ENCODE measurements around the gene FOXA1. TPM values are rescaled to one million over a fixed set of nuclear protein-coding genes. Genes with fewer than 3 reads are reported as not detected.

FOXA1 gene
- total and polyA plus RNA-seq, 2 of the 4 experiments (the other 2 are of a cell fraction): 0.18 to 0.31 TPM

GRCh38 chr14:37590428-37591139 lies 4.5 kb downstream of the FOXA1 start:
- no peak overlapping the region for H3K9ac ChIP-seq (ENCODE audit: low read depth, low read length)
- H2AFZ ChIP-seq (replicated peaks; ENCODE audit: low read length, poor library complexity): no peak overlapping the region
- H4K20me1 ChIP-seq (ENCODE audit: insufficient read depth, low read length): no peaks in the 10 kb centered on the region; the same call in 1 of the 2 replicates
- no peak overlapping the region for H2BK5ac ChIP-seq (ENCODE audit: low read depth, low read length, poor library complexity, severe bottlenecking)
- H3K79me1 ChIP-seq (ENCODE audit: low read depth in 1 of 2, low read length in 2 of 2): no peaks in the 10 kb centered on the region
- H4K91ac ChIP-seq (ENCODE audit: insufficient read depth, low read depth, low read length): no peak overlapping the region
- no peaks in the 10 kb centered on the region for H3K4me1 ChIP-seq (ENCODE audit: control insufficient read depth, insufficient read depth, low read length)
- H3K14ac ChIP-seq (replicated peaks; ENCODE audit: low read depth, low read length): no peak overlapping the region
- ChIA-PET POLR2A (ENCODE audit: unreplicated experiment) (no interaction called here), CTCF (interaction anchor here (0.5 kb wide), 1 partner anchor 207 kb away, joined by 3 read pairs; no protein-coding TSS in a partner anchor)
- H3K27ac ChIP-seq (ENCODE audit: insufficient read depth, low read length): no peak overlapping the region
- no peak overlapping the region for H3K18ac ChIP-seq (ENCODE audit: low read depth, low read length)
- DNase-seq (no peak), ATAC-seq (ENCODE audit: low read depth) (no peak)
- no peak overlapping the region for H2BK120ac ChIP-seq (ENCODE audit: low read depth, low read length)
- no peak overlapping the region for H3K56ac ChIP-seq (ENCODE audit: extremely low read depth, insufficient read depth, low read length)
- no peak overlapping the region for H3K4me3 ChIP-seq (ENCODE audit: insufficient read depth, low read depth, low read length)
- no peak overlapping the region for H3K23ac ChIP-seq (ENCODE audit: low read depth, low read length)
- H2AK5ac ChIP-seq (ENCODE audit: low read depth, low read length): no peak overlapping the region
- no peak overlapping the region for H2BK20ac ChIP-seq (ENCODE audit: low read depth, low read length)
- peaks cover 19% of the 10 kb centered on the region; the same call in 1 of the 2 replicates for H3K9me3 ChIP-seq (ENCODE audit: control insufficient read depth, insufficient read depth, low read length)
- H3K9me1 ChIP-seq (ENCODE audit: insufficient read depth, low read length): no peaks in the 10 kb centered on the region
- in situ Hi-C loops (cut with MboI; ENCODE audit: low sequenced_read_pairs) (no loop called here), intact Hi-C loops (cut with micrococcal nuclease) (no loop called here), dilution Hi-C loops (cut with HindIII; ENCODE audit: low sequenced_read_pairs, unreplicated experiment) (no loop called here)
- peaks cover 72% of the 10 kb centered on the region for H3K27me3 ChIP-seq (ENCODE audit: control insufficient read depth, insufficient read depth, low read length)
- H2AK9ac ChIP-seq (replicated peaks; ENCODE audit: low read depth, low read length, poor library complexity): no peak overlapping the region
- H3K4ac ChIP-seq (ENCODE audit: low read depth, low read length): no peak overlapping the region
- H4K5ac ChIP-seq (ENCODE audit: low read depth, low read length): no peak overlapping the region
- no CpG with 5 or more reads among the region's 4 CpGs for WGBS, 2 experiments (ENCODE audit: extremely low coverage in 2 of 2, insufficient read length in 1 of 2)
- no peaks in the 10 kb centered on the region for H3K36me3 ChIP-seq (ENCODE audit: control insufficient read depth, insufficient read depth, low read length)
- H3K4me2 ChIP-seq (ENCODE audit: low read depth, low read length): no peak overlapping the region
- BruUV-seq (replicated peaks): TSS peak; percentile 53
- H2BK15ac ChIP-seq (ENCODE audit: low read depth, low read length): no peak overlapping the region
- no peak overlapping the region for H4K8ac ChIP-seq (ENCODE audit: low read depth in 2 of 2, low read length in 2 of 2)
- no peak for TF ChIP-seq MAFK (IDR thresholded peaks at IDR 0.05; ENCODE audit: low read depth, low read length)
